Measurements from ENCODE around the gene ARID3A.

ARID3A gene

GRCh38 chr19:926589-927350 lies 935 bp downstream of the ARID3A start:
- TF ChIP-seq ZNF274 (IDR thresholded peaks at IDR 0.05; ENCODE audit: low read depth, low read length): no peak
- H3K4me3 ChIP-seq (ENCODE audit: low read length): peak overlapping the region; percentile 90

GRCh38 chr19:927351-927779 lies 1.5 kb downstream of the ARID3A start:
- TF ChIP-seq ZNF274 (IDR thresholded peaks at IDR 0.05; ENCODE audit: low read depth, low read length): no peak
- H3K4me3 ChIP-seq (ENCODE audit: low read length): peak overlapping the region; percentile 90

DNA sequence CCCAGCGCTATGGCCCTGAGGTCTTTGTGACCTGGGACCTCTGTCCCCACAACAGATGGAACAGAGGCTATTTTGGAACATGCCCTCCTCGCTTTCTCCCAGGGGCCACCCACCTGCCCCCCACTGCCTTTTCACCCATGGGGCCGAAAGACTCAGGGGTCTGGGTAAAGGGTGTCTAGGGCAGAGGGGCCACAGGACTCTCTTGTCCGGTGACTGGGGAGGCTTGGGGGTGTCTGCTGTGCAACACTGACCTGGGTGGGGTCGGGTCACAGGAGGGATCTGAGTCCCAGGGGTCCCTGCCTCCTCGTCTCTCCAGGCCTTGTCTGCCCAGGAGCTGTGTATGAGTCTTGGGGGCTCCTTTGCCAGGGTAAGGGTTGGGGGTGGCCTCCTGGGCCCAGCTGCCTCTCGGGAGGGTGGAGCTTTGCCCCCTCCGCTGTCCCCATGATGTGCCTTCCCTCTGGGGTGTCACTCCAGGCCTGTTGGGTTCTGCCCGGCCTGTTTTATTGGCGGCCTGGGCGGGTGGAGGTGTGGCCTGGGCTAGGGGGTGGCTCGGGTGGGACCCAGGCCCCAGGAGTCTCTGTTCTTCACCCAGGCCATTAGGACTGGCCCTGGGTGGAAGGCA lies 2.1 kb downstream of the ARID3A start:
- no peak overlapping the region; the same call in 1 of the 2 replicates for H3K4me3 ChIP-seq (ENCODE audit: low read length)
- no peak for TF ChIP-seq ZNF274 (IDR thresholded peaks at IDR 0.05; ENCODE audit: low read depth, low read length)

- no peak overlapping the region for H3K4me3 ChIP-seq (ENCODE audit: low read length)
- no peak for TF ChIP-seq ZNF274 (IDR thresholded peaks at IDR 0.05; ENCODE audit: low read depth, low read length)
These were observed 2.8 kb downstream of the ARID3A start for GRCh38 chr19:928471-929202.

DNA sequence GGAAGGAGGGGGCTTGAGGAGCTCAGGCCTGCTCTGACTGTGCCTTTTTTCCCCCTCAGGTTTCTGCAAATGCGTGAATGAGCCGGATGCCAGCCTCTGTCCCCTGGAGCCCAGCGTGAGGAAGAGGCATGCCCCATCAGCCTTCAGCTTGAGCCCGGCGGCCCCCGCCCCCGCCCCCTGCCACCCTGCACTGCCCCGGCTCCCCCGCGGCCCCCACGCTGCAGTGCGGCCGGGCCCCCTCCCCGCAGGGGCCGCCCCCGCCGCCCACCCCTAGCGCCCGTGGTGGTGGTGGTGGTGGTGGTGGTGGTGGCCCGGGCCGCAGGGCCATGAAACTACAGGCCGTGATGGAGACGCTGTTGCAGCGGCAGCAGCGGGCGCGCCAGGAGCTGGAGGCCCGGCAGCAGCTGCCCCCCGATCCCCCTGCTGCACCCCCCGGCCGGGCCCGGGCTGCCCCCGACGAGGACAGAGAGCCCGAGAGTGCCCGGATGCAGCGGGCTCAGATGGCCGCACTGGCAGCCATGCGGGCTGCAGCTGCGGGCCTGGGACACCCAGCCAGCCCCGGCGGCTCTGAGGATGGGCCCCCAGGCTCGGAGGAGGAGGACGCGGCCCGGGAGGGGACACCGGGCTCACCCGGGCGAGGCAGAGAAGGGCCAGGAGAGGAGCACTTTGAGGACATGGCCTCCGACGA lies 3.5 kb downstream of the ARID3A start:
- TF ChIP-seq ZNF274 (IDR thresholded peaks at IDR 0.05; ENCODE audit: low read depth, low read length): no peak
- H3K4me3 ChIP-seq (ENCODE audit: low read length): no peak overlapping the region

GRCh38 chr19:929891-930258 lies 4.0 kb downstream of the ARID3A start:
- H3K4me3 ChIP-seq (ENCODE audit: low read length): no peak overlapping the region
- no peak for TF ChIP-seq ZNF274 (IDR thresholded peaks at IDR 0.05; ENCODE audit: low read depth, low read length)

DNA sequence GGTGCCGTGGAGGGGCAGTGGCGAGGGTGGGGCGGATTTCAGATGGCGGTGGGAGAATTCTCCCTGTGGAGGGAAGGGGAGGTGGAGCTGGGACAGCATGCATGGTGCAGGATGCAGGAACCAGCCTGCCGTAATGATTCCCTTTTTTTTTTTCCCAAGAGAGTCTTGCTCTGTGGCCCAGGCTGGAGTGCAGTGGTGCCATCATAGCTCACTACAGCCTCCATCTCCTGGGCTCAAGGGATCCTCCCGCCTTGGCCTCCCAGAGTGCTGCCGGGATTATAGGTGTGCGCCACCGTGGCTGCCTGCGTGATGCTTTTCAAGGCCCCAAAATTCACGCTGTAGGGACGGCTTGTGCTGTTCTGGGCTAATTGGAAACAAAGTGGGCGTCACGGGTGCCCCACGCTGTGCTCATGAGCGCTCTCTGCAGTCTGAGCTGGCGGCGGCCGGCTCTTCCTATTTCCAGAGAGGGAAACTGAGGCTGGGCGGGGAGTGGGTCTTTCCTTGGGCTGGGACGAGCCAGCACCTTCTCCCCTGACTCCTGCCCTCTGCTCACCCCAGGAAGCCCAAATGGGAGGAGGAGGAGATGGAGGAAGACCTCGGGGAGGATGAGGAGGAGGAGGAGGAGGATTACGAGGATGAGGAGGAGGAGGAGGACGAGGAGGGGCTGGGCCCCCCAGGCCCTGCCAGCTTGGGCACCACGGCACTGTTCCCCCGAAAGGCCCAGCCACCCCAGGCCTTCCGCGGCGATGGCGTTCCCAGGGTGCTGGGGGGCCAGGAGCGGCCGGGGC lies 6.2 kb downstream of the ARID3A start:
- peak overlapping the region; percentile 37; the same call in 1 of the 2 replicates for H3K4me3 ChIP-seq (ENCODE audit: low read length)
- TF ChIP-seq ZNF274 (IDR thresholded peaks at IDR 0.05; ENCODE audit: low read depth, low read length): no peak

- peak overlapping the region; percentile 37; the same call in 1 of the 2 replicates for H3K4me3 ChIP-seq (ENCODE audit: low read length)
- TF ChIP-seq ZNF274 (IDR thresholded peaks at IDR 0.05; ENCODE audit: low read depth, low read length): no peak
These were observed 7.1 kb downstream of the ARID3A start for GRCh38 chr19:932648-933552.

DNA sequence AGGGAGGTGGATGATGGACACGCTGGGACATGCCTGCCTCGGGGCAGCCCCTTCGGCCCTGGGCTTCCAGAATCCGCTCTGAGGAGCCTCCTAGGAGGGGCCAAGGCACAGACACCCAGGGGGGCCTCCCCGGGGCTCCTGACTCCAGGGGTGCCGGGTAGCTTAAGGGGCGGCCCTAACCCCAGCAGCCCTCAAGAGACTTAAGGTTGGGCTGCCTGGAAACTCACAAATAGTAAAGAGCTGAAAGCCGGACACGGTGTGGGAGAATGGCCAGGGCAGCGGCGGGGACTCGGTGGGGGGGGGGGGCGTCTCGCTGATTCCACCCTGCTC lies 7.7 kb downstream of the ARID3A start:
- no peak overlapping the region; the same call in 1 of the 2 replicates for H3K4me3 ChIP-seq (ENCODE audit: low read length)
- TF ChIP-seq ZNF274 (IDR thresholded peaks at IDR 0.05; ENCODE audit: low read depth, low read length): no peak

DNA sequence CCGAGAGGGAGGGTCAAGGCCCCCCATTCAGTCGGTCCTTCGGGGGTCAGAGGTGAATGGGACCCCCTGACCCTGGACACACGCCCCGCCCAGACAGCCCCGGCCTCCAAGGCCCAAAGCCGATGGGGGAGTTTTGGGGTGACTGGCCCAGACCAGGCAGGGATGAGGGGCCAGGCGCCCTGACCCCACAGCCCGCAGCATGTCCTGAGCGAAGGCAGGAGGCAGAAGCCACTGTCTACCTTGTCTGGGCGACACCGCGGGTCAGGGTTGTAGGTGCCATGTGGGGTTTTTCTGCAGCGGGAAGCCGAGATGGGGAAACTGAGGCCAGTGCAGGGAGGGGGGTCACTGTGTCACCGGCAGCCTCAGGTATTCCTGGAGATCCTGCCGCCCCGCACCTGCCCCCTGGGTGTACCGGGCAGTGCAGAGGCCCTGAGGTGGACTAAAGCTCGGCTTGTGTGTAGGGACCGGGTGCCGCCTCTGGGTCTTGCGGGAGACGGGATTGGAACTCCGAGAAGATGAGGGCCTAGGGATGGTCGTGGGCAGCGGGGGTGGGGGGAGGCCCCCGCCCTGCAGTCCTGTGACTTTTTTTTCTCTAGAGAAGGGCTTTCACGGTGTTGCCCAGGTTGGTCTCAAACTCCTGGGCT lies 8.5 kb downstream of the ARID3A start:
- H3K4me3 ChIP-seq (ENCODE audit: low read length): no peak overlapping the region
- no peak for TF ChIP-seq ZNF274 (IDR thresholded peaks at IDR 0.05; ENCODE audit: low read depth, low read length)

DNA sequence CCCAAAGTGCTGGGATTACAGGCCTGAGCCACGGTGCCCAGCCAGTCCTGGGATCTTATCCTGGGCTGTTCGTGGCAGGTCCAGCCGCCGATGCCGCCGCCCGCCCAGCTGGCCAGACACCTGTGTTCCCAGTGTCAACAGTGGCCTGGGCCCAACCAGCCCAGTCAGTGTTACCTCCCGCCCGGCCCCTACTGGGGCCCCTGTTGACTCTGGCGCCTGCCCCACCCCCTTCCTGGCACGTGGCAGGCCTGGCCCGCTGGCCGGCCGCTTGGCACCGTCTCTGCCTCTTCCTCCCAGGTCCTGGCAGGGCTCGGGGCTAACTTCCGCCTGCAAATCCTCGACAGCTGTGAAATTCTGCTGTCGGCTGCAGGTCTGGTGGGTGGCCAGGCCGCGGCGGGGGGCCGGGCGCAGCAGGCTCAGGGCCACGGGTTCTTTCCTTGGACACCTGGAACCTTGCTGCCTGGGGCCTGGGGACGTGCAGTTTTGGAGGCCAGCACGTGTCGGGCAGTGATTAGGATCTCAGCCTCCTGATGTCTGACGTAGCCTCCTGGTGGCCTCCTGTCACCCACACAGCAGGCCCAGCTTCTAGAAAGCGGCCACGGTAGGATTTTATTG lies 9.1 kb downstream of the ARID3A start:
- no peak for TF ChIP-seq ZNF274 (IDR thresholded peaks at IDR 0.05; ENCODE audit: low read depth, low read length)
- H3K4me3 ChIP-seq (ENCODE audit: low read length): no peak overlapping the region

DNA sequence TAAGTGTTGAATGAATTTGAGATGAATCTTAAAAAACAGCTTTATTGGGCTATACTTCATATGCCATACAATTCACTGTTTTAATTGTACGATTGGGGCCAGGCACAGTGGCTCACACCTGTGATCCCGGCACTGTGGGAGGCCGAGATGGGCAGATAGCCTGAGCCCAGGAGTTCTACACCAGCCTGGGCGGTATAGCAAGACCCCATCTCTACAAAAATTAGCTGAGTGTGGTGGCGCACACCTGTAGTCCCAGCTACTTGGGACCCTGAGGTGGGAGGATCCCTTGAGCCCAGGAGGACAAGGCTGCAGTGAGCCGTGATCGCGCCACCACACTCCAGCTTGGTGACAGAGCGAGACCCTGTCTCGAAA lies 10.3 kb downstream of the ARID3A start:
- no peak for TF ChIP-seq ZNF274 (IDR thresholded peaks at IDR 0.05; ENCODE audit: low read depth, low read length)
- H3K4me3 ChIP-seq (ENCODE audit: low read length): no peak overlapping the region
